HCT116 (cell line): ENCODE measurements around the gene FRMD4A. TPM values are rescaled to one million over a fixed set of nuclear protein-coding genes. Genes with fewer than 3 reads are reported as not detected.

Source experiments
- ATAC-seq: fragments of 200-7000 bp; cut with Tn5 transposase; 2 replicates; pipeline ENCODE4 v1.9.1; 2020; ENCODE audit warnings: mild to moderate bottlenecking, moderate library complexity
- BruUV-seq: library from RNA; stranded (reverse); fragments of 400-500 nt; replicated peaks from 2 replicates; lab custom pipeline; 2021; lab: Mats Ljungman, UMichigan
- CTCF ChIA-PET: fragments of 300-600 bp; sonication (Branson Sonifier 250); formaldehyde crosslinking; loops from one replicate; lab custom pipeline; 2021; ENCODE audit warnings: antibody characterized with exemption; lab: Charles Lee
- POLR2A ChIA-PET: fragments of 300-600, 350-600 bp; sonication (Branson Sonifier 250); formaldehyde crosslinking; loops from one replicate; lab custom pipeline; 2021; ENCODE audit warnings: antibody characterized with exemption; lab: Charles Lee
- RAD21 ChIA-PET, 2 experiments: fragments of 300-600 bp; sonication (Branson Sonifier 250); formaldehyde crosslinking; loops; one replicate each; lab custom pipeline; 2023; ENCODE audit warnings: low total read pairs in 2 of 2; ENCODE audit not compliant: uncharacterized antibody in 2 of 2, unreplicated experiment in 2 of 2, low non-redundant PET in 1 of 2; lab: Charles Lee
- DNase-seq: peaks from one replicate; pipeline ENCODE4 v3.0.0-alpha.2; 2010; ENCODE audit warnings: low read depth, low spot score
- H2AFZ ChIP-seq: fragments of 200-600 bp; shearing (Covaris generic), sonication (generic); 2 replicates; pipeline ENCODE4 v1.6.1; 2017; ENCODE audit warnings: low read depth, mixed run types, mixed read lengths, antibody characterized with exemption, low read length; ENCODE audit not compliant: poor library complexity, severe bottlenecking
- H3K27ac ChIP-seq: 2 replicates; pipeline ENCODE4 v1.5.1; 2012; ENCODE audit warnings: low read depth, low read length
- H3K27me3 ChIP-seq: fragments of 200-600 bp; sonication (generic); 2 replicates; pipeline ENCODE4 v1.6.1; 2016; ENCODE audit warnings: mixed run types, low read length, mixed read lengths; ENCODE audit not compliant: insufficient read depth
- H3K36me3 ChIP-seq, 2 experiments: fragments of 200-500 bp in 1 of 2; fragments of 200-600 bp in 1 of 2; sonication (Bioruptor generic) in 1 of 2; sonication (generic) in 1 of 2; 2 replicates each; pipeline versions ENCODE4 v1.5.1 to v1.6.1; 2014 to 2016; ENCODE audit warnings: low read length in 2 of 2, inconsistent platforms in 1 of 2, mixed read lengths in 1 of 2, mixed run types in 1 of 2; ENCODE audit not compliant: insufficient read depth in 2 of 2, control insufficient read depth in 1 of 2
- H3K4me1 ChIP-seq, 2 experiments: fragments of 200-600 bp in 1 of 2; sonication (generic) in 1 of 2; 2 replicates each; pipeline versions ENCODE4 v1.5.1 to v1.6.1; 2012 to 2017; ENCODE audit warnings: low read length in 2 of 2, inconsistent platforms in 1 of 2, mild to moderate bottlenecking in 1 of 2, mixed read lengths in 1 of 2, mixed run types in 1 of 2, moderate library complexity in 1 of 2; ENCODE audit not compliant: insufficient read depth in 2 of 2, control insufficient read depth in 1 of 2
- H3K4me2 ChIP-seq: fragments of 200-600 bp; sonication (generic); 2 replicates; pipeline ENCODE4 v1.6.1; 2017; ENCODE audit warnings: mixed run types, low read length, mixed read lengths
- H3K4me3 ChIP-seq, 2 experiments: fragments of 200-600 bp in 1 of 2; sonication (generic) in 1 of 2; replicated peaks in 1 of 2; 2 replicates each; pipeline ENCODE4 v1.5.1; 2011 to 2016; ENCODE audit warnings: low read length in 2 of 2, control low read depth in 1 of 2, low read depth in 1 of 2, mild to moderate bottlenecking in 1 of 2, mixed read lengths in 1 of 2, mixed run types in 1 of 2
- H3K79me2 ChIP-seq: fragments of 200-600 bp; sonication (generic); 2 replicates; pipeline ENCODE4 v1.6.1; 2017; ENCODE audit warnings: mild to moderate bottlenecking, mixed run types, low read length, moderate library complexity, mixed read lengths; ENCODE audit not compliant: insufficient read depth
- H3K9ac ChIP-seq: fragments of 200-600 bp; sonication (generic); 2 replicates; pipeline ENCODE4 v1.6.1; 2016; ENCODE audit warnings: low read length, mixed read lengths
- H3K9me2 ChIP-seq: fragments of 200-600 bp; sonication (generic), shearing (Covaris generic); 2 replicates; pipeline ENCODE4 v1.6.1; 2017; ENCODE audit warnings: mixed run types, mild to moderate bottlenecking, moderate library complexity; ENCODE audit not compliant: insufficient read depth
- H3K9me3 ChIP-seq, 2 experiments: fragments of 200-500 bp in 1 of 2; fragments of 200-600 bp in 1 of 2; sonication (Bioruptor generic) in 1 of 2; sonication (generic) in 1 of 2; 2 replicates each; pipeline ENCODE4 v1.6.1; 2014 to 2017; ENCODE audit warnings: low read length in 2 of 2, mixed read lengths in 2 of 2, inconsistent platforms in 1 of 2, low read depth in 1 of 2, mild to moderate bottlenecking in 1 of 2, mixed run types in 1 of 2, moderate library complexity in 1 of 2; ENCODE audit not compliant: control insufficient read depth in 1 of 2, insufficient read depth in 1 of 2
- H4K20me1 ChIP-seq: fragments of 200-600 bp; sonication (generic), shearing (Covaris generic); 2 replicates; pipeline ENCODE4 v1.6.1; 2017; ENCODE audit warnings: mixed run types, mild to moderate bottlenecking, moderate library complexity; ENCODE audit not compliant: insufficient read depth
- CBX3 ChIP-seq: IDR thresholded peaks from 2 replicates; pipeline ENCODE4 v1.6.1; 2012; ENCODE audit warnings: low read depth
- CEBPB ChIP-seq: IDR thresholded peaks from 2 replicates; pipeline ENCODE4 v1.6.1; 2012; ENCODE audit warnings: low read depth
- ELF1 ChIP-seq: IDR thresholded peaks from 2 replicates; pipeline ENCODE4 v1.6.1; 2012; ENCODE audit warnings: low read depth, borderline replicate concordance
- EZH2 ChIP-seq: fragments of 200-600 bp; sonication (generic); IDR thresholded peaks from 2 replicates; pipeline ENCODE4 v1.6.1; 2017; ENCODE audit warnings: antibody characterized with exemption, mixed run types
- FOSL1 ChIP-seq: IDR thresholded peaks from 2 replicates; pipeline ENCODE4 v1.6.1; 2012; ENCODE audit warnings: low read depth
- JUND ChIP-seq: IDR thresholded peaks from 2 replicates; pipeline ENCODE4 v1.6.1; 2012
- RAD21 ChIP-seq: IDR thresholded peaks from 2 replicates; pipeline ENCODE4 v1.6.1; 2012; ENCODE audit warnings: low read depth, mild to moderate bottlenecking
- ZFX ChIP-seq: fragments of 450-650 bp; IDR thresholded peaks from 2 replicates; pipeline ENCODE4 v1.6.1; 2017
- ZNF274 ChIP-seq: fragments of 200-500 bp; sonication (Bioruptor generic); IDR thresholded peaks from 2 replicates; pipeline ENCODE4 v1.6.1; 2014; ENCODE audit warnings: mild to moderate bottlenecking, low read depth, low read length, inconsistent platforms
- intact Hi-C: fragments of 100-400 bp; cut with micrococcal nuclease; formaldehyde crosslinking; loops from 2 replicates; pipeline ENCODE4 v1.10.0; 2022
- total RNA-seq: library from RNA; stranded (reverse); gene quantifications from one replicate; pipeline ENCODE4 v1.2.1, GENCODE V29; 2021; ENCODE audit not compliant: unreplicated experiment
- TF ChIP-seq, protein P1 (sequence below), 3 experiments: fragments of 200-600 bp in 1 of 3; sonication (generic) in 1 of 3; IDR thresholded peaks in 2 of 3; conservative IDR thresholded peaks in 1 of 3; 2 replicates each; pipeline ENCODE4 v1.5.1; 2012 to 2017; ENCODE audit warnings: low read depth in 2 of 3, low read length in 2 of 3, antibody characterized with exemption in 1 of 3, borderline replicate concordance in 1 of 3, control low read depth in 1 of 3, mild to moderate bottlenecking in 1 of 3, mixed read lengths in 1 of 3, mixed run types in 1 of 3, moderate library complexity in 1 of 3; ENCODE audit not compliant: insufficient read depth in 1 of 3
- TF ChIP-seq, protein P2 (sequence below): IDR thresholded peaks from 2 replicates; pipeline ENCODE4 v1.6.1; 2012; ENCODE audit warnings: low read depth
- TF ChIP-seq, protein P3 (sequence below): IDR thresholded peaks from 2 replicates; pipeline ENCODE4 v1.6.1; 2012

FRMD4A gene
- total RNA-seq, 1 experiment from 2014 or later, result 0.20 TPM

DNA sequence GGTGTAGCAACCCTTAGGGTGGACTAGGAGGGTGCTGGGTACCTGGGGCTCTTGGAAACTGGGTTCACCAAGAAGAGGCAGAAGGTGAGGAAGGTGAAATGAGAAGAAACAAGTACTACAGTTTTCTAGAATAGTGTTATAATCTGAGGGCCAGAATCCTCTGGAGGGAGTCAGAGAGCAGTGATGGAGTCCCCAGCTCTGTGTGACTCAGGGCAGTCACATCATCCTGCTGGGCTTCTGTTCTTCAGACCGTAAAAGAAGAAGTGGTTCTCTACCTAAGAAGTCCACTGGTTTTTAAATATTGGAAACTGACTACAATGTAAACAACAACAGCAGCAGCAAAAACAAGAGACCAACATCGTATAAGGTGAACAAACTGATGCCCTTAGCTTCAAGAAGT lies 546.7 kb downstream of the FRMD4A start:
- CTCF ChIA-PET, result interaction anchor here (1.2 kb wide), 2 partner anchors 20 to 310 kb away, joined by 3 to 5 read pairs; no protein-coding TSS in a partner anchor
- DNase-seq (no peak), ATAC-seq (peak; percentile 63)
- Histone ChIP-seq H3K4me2 (no peak overlapping the region), H3K9me2 (no peaks in the 10 kb centered on the region), H4K20me1 (no peaks in the 10 kb centered on the region), H3K36me3 (no peaks in the 10 kb centered on the region), H3K4me1 (no peaks in the 10 kb centered on the region), H3K27me3 (no peaks in the 10 kb centered on the region), H3K27ac (no peak overlapping the region), H3K4me3 (no peak overlapping the region), H3K9me3 (no peaks in the 10 kb centered on the region), H3K79me2 (no peaks in the 10 kb centered on the region), H3K9ac (no peak overlapping the region), H2AFZ (no peak overlapping the region)
- POLR2A ChIA-PET, result no interaction called here
- intact Hi-C loops, result loop anchor here (10.0 kb wide), 1 partner anchor 401 kb away; no protein-coding TSS in a partner anchor
- TF ChIP-seq, protein P1, sequence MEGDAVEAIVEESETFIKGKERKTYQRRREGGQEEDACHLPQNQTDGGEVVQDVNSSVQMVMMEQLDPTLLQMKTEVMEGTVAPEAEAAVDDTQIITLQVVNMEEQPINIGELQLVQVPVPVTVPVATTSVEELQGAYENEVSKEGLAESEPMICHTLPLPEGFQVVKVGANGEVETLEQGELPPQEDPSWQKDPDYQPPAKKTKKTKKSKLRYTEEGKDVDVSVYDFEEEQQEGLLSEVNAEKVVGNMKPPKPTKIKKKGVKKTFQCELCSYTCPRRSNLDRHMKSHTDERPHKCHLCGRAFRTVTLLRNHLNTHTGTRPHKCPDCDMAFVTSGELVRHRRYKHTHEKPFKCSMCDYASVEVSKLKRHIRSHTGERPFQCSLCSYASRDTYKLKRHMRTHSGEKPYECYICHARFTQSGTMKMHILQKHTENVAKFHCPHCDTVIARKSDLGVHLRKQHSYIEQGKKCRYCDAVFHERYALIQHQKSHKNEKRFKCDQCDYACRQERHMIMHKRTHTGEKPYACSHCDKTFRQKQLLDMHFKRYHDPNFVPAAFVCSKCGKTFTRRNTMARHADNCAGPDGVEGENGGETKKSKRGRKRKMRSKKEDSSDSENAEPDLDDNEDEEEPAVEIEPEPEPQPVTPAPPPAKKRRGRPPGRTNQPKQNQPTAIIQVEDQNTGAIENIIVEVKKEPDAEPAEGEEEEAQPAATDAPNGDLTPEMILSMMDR (IDR thresholded peaks at IDR 0.05 in 2 of 3, conservative IDR thresholded peaks at IDR 0.05 in 1 of 3; ENCODE audit: borderline replicate concordance in 1 of 3, insufficient read depth in 1 of 3, low read depth in 2 of 3, low read length in 2 of 3), result peak; percentile 10 to 23 (median 12); a peak in 1 of 6 replicates
- no peak for TF ChIP-seq CBX3
- peak; percentile 39; the same call in 1 of the 2 replicates for TF ChIP-seq RAD21
- RAD21 ChIA-PET, result no interaction called here
- BruUV-seq, result no TSS peak

DNA sequence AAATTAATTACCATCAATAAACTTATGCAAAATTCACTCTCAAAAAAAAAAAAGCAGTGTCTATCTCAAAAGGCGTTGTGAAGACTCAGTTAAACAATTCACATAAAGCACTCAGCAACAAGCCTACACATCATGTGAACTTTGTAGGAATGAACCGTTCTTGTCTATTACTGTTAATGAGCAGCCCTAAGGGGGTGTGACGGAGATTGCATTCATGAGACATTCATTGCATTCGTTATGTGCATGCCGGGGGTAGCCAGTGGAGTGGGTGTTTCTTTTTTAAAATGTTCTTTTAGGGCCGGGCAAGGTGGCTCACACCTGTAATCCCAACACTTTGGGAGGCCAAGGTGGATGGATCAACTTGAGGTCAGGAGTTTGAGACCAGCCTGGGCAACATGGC lies 551.0 kb downstream of the FRMD4A start:
- Histone ChIP-seq H3K9me2 (no peaks in the 10 kb centered on the region), H3K27me3 (0 out of 2 replicates have a peak, but pooled peaks cover 10% of the 10 kb centered on the region), H3K9ac (no peak overlapping the region), H3K4me3 (no peak overlapping the region), H2AFZ (no peak overlapping the region), H3K4me2 (no peak overlapping the region), H3K79me2 (no peaks in the 10 kb centered on the region), H4K20me1 (no peaks in the 10 kb centered on the region), H3K9me3 (no peaks in the 10 kb centered on the region), H3K27ac (no peak overlapping the region), H3K4me1 (no peaks in the 10 kb centered on the region), H3K36me3 (no peaks in the 10 kb centered on the region)
- intact Hi-C loops, result loop anchor here (2.0 to 10.0 kb wide), 2 partner anchors 405 to 407 kb away; no protein-coding TSS in a partner anchor
- no peak for DNase-seq
- ChIA-PET CTCF (no interaction called here), POLR2A (no interaction called here), RAD21 (no interaction called here)
- no TSS peak for BruUV-seq
- no peak for ATAC-seq
- TF ChIP-seq FOSL1 (no peak), EZH2 (no peak), JUND (no peak), ELF1 (no peak), RAD21 (no peak), CEBPB (no peak), CBX3 (no peak), ZFX (no peak), ZNF274 (no peak)
- TF ChIP-seq, protein P2, sequence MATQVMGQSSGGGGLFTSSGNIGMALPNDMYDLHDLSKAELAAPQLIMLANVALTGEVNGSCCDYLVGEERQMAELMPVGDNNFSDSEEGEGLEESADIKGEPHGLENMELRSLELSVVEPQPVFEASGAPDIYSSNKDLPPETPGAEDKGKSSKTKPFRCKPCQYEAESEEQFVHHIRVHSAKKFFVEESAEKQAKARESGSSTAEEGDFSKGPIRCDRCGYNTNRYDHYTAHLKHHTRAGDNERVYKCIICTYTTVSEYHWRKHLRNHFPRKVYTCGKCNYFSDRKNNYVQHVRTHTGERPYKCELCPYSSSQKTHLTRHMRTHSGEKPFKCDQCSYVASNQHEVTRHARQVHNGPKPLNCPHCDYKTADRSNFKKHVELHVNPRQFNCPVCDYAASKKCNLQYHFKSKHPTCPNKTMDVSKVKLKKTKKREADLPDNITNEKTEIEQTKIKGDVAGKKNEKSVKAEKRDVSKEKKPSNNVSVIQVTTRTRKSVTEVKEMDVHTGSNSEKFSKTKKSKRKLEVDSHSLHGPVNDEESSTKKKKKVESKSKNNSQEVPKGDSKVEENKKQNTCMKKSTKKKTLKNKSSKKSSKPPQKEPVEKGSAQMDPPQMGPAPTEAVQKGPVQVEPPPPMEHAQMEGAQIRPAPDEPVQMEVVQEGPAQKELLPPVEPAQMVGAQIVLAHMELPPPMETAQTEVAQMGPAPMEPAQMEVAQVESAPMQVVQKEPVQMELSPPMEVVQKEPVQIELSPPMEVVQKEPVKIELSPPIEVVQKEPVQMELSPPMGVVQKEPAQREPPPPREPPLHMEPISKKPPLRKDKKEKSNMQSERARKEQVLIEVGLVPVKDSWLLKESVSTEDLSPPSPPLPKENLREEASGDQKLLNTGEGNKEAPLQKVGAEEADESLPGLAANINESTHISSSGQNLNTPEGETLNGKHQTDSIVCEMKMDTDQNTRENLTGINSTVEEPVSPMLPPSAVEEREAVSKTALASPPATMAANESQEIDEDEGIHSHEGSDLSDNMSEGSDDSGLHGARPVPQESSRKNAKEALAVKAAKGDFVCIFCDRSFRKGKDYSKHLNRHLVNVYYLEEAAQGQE, result no peak
- TF ChIP-seq, protein P3, sequence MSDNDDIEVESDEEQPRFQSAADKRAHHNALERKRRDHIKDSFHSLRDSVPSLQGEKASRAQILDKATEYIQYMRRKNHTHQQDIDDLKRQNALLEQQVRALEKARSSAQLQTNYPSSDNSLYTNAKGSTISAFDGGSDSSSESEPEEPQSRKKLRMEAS, result no peak
- TF ChIP-seq, protein P1 (IDR thresholded peaks at IDR 0.05 in 2 of 3, conservative IDR thresholded peaks at IDR 0.05 in 1 of 3; ENCODE audit: borderline replicate concordance in 1 of 3, insufficient read depth in 1 of 3, low read depth in 2 of 3, low read length in 2 of 3), result no peak
